Esophagus muscularis mucosa (tissue), 4 donors: Measurements from ENCODE around the gene RSPO1. TPM values are rescaled to one million over a fixed set of nuclear protein-coding genes. Genes with fewer than 3 reads are reported as not detected.

Experiments used
- DNase-seq: peaks from one replicate; pipeline ENCODE4 v3.0.0-alpha.2; 2017; ENCODE audit errors: extremely low spot score
- H3K27ac ChIP-seq, 4 donors: fragments of 200-600 bp; sonication (generic); replicated peaks in 1 of 4; 1 replicate in 3 of 4; 2 replicates in 1 of 4; pipeline ENCODE4 v1.5.1; 2016 to 2019; ENCODE audit warnings: mild to moderate bottlenecking in 1 of 4
- H3K27me3 ChIP-seq, 4 donors: fragments of 200-600 bp; sonication (generic); one replicate each; pipeline versions ENCODE4 v1.5.1 to v1.6.0; 2016 to 2019
- H3K36me3 ChIP-seq, 4 donors: fragments of 200-600 bp; sonication (generic); one replicate each; pipeline ENCODE4 v1.5.1; 2016 to 2019
- H3K4me1 ChIP-seq, 4 donors: fragments of 200-600 bp; sonication (generic); one replicate each; pipeline ENCODE4 v1.5.1; 2016 to 2019
- H3K4me3 ChIP-seq, 4 donors: fragments of 200-600 bp; sonication (generic); 1 replicate in 2 of 4; 2 replicates in 2 of 4; pipeline ENCODE4 v1.5.1; 2016 to 2019; ENCODE audit warnings: mild to moderate bottlenecking in 4 of 4, moderate library complexity in 1 of 4
- H3K9me3 ChIP-seq, 4 donors: fragments of 200-600 bp; sonication (generic); 1 replicate in 3 of 4; 2 replicates in 1 of 4; pipeline ENCODE4 v1.5.1; 2016 to 2019
- EP300 ChIP-seq: sonication (generic); formaldehyde crosslinking; IDR thresholded peaks from one replicate; pipeline ENCODE4 v1.6.1; 2017; ENCODE audit warnings: antibody characterized with exemption
- POLR2A ChIP-seq: fragments of 450-650 bp; IDR thresholded peaks from one replicate; pipeline ENCODE4 v1.6.1; 2017; ENCODE audit warnings: antibody characterized with exemption, moderate library complexity, mild to moderate bottlenecking, low read depth
- POLR2AphosphoS5 ChIP-seq, 2 donors: sonication (generic); formaldehyde crosslinking; IDR thresholded peaks; one replicate each; pipeline ENCODE4 v1.6.1; 2017; ENCODE audit warnings: antibody characterized with exemption in 2 of 2
- WGBS: methylation state at CpG from one replicate; pipeline ENCODE4 v1.1.5; 2018; 5-methylcytosine and 5-hydroxymethylcytosine counted together
- intact Hi-C: fragments of 100-400 bp; cut with DNase I; formaldehyde crosslinking; loops from one replicate; pipeline ENCODE4 v1.15.1; 2023
- total RNA-seq, 4 donors: library from RNA; depleted of rRNA; stranded (reverse); fragments of >200 nt; gene quantifications; one replicate each; pipeline versions ENCODE4 v1.1.0 to v1.2.1, GENCODE V29; 2016
- TF ChIP-seq, protein P1 (sequence below), 3 experiments: fragments of 200-600 bp in 2 of 3; fragments of 450-650 bp in 1 of 3; sonication (generic) in 2 of 3; IDR thresholded peaks; one replicate each; pipeline ENCODE4 v1.5.1; 2017 to 2019; ENCODE audit warnings: antibody characterized with exemption in 3 of 3, mild to moderate bottlenecking in 2 of 3, moderate library complexity in 1 of 3

The RSPO1 gene
- total RNA-seq, 4 donors from 2014 or later = 1.0 to 1.8 (median 1.5) TPM

DNA sequence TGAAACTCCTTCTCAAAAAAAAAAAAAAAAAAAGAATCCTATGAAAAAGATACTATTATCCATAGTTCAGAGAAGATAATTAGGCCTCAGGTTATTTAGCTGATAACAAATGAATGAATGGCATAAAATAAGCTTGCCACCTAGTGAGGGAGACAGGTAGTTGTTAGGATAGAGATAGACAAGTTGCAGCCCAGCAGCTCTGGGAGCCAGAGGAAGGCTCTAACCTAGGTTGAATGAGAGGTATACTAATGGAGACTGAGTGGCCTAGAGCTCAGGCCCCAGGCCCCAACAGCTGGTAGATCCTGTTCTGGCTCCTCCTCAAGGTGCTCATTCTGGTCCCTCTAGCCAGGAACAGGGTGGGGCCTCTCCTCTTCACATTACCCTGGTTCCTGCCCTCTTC lies 20.6 kb upstream of the RSPO1 start:
- intact Hi-C loops = no loop called here
- Histone ChIP-seq H3K27me3 (peaks cover 0 to 28% (median 0%) of the 10 kb centered on the region in 4 donors), H3K9me3 (no peaks in the 10 kb centered on the region), H3K36me3 (no peaks in the 10 kb centered on the region), H3K4me3 (no peak overlapping the region), H3K27ac (no peak overlapping the region), H3K4me1 (no peaks in the 10 kb centered on the region)
- no peak for TF ChIP-seq POLR2AphosphoS5 (IDR thresholded peaks at IDR 0.05)
- no peak for TF ChIP-seq POLR2A
- no peak for TF ChIP-seq EP300
- TF ChIP-seq, protein P1, sequence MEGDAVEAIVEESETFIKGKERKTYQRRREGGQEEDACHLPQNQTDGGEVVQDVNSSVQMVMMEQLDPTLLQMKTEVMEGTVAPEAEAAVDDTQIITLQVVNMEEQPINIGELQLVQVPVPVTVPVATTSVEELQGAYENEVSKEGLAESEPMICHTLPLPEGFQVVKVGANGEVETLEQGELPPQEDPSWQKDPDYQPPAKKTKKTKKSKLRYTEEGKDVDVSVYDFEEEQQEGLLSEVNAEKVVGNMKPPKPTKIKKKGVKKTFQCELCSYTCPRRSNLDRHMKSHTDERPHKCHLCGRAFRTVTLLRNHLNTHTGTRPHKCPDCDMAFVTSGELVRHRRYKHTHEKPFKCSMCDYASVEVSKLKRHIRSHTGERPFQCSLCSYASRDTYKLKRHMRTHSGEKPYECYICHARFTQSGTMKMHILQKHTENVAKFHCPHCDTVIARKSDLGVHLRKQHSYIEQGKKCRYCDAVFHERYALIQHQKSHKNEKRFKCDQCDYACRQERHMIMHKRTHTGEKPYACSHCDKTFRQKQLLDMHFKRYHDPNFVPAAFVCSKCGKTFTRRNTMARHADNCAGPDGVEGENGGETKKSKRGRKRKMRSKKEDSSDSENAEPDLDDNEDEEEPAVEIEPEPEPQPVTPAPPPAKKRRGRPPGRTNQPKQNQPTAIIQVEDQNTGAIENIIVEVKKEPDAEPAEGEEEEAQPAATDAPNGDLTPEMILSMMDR (IDR thresholded peaks at IDR 0.05) = no peak
- no peak for DNase-seq

DNA sequence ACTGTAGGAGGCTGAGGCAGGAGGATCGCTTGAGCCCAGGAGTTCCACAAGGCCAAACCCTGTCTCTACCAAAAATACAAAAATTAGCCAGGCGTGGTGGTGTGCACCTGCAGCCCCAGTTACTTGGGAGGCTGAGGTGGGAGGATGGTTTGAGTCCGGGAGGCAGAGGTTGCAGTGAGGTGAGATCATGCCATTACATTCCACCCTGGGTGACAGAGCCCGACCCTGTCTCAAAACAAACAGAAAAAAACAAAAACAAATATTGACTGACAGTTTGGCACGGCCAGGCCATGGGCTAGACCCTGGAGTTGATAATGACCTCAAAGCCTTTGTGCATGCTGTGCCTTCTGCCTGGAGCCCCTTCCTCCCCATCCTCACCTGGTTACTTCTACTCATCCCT lies 19.2 kb upstream of the RSPO1 start:
- H3K27me3 ChIP-seq = peaks cover 0 to 20% (median 0%) of the 10 kb centered on the region in 4 donors
- 77% methylated on average over 4 of the region's 5 CpGs for WGBS
- no peaks in the 10 kb centered on the region for H3K4me1 ChIP-seq
- TF ChIP-seq, protein P1 (IDR thresholded peaks at IDR 0.05) = no peak
- TF ChIP-seq EP300 (no peak), POLR2A (no peak), POLR2AphosphoS5 (IDR thresholded peaks at IDR 0.05) (no peak)
- DNase-seq = no peak
- H3K9me3 ChIP-seq = no peaks in the 10 kb centered on the region
- intact Hi-C loops = no loop called here
- H3K4me3 ChIP-seq = no peak overlapping the region
- no peaks in the 10 kb centered on the region for H3K36me3 ChIP-seq
- H3K27ac ChIP-seq = no peak overlapping the region

DNA sequence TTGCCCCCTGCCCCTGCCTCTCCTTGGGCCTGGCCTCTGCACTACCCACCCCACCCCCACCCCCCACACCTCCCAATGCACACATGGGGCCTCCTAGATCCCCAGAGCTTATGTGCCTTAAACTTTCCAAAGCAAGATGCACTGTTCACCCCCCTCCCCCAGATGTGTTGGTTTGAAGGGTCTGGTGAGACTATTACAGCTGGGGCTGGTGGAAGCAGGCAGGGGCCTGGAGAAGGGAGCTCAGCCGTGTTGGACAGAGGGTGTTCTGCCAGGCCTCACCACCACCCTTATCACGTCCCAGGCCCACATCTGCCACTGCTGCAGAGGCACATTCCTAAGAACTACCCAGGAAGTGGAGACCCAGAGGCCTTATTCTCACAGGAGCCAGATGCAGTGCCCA lies 18.3 kb upstream of the RSPO1 start:
- no peaks in the 10 kb centered on the region for H3K9me3 ChIP-seq
- no peaks in the 10 kb centered on the region for H3K4me1 ChIP-seq
- TF ChIP-seq, protein P1 (IDR thresholded peaks at IDR 0.05) = no peak
- no peak for TF ChIP-seq POLR2A
- no peak for TF ChIP-seq POLR2AphosphoS5 (IDR thresholded peaks at IDR 0.05)
- no peak for TF ChIP-seq EP300
- H3K36me3 ChIP-seq = no peaks in the 10 kb centered on the region
- H3K4me3 ChIP-seq = no peak overlapping the region
- no peak overlapping the region for H3K27ac ChIP-seq
- peaks cover 0 to 18% (median 0%) of the 10 kb centered on the region in 4 donors for H3K27me3 ChIP-seq
- 60% methylated on average over 1 of the region's 2 CpGs for WGBS
- intact Hi-C loops = no loop called here
- no peak for DNase-seq

DNA sequence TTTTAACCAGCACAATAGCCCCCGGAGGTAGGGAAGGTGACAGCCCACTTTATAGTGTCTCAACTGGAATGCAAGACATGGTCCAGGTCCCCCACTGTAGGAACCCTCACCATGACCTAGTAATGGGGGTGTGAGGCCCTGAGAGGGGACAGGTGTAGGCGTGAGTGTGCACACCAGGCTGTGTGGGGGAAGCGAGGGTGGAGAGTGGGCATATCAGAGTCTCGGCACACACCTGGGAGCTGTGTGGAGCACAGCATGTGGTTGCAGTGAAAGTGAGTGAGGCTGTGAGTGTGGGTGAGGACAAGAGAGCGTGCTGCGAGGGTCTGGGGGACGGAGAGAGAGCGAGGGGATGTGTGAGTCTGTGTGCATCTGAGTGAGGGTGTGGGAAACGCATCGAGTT lies 17.1 kb upstream of the RSPO1 start:
- Histone ChIP-seq H3K4me3 (no peak overlapping the region), H3K9me3 (no peaks in the 10 kb centered on the region), H3K4me1 (no peaks in the 10 kb centered on the region), H3K27ac (no peak overlapping the region), H3K36me3 (no peaks in the 10 kb centered on the region), H3K27me3 (peaks cover 0 to 14% (median 0%) of the 10 kb centered on the region in 4 donors)
- intact Hi-C loops = no loop called here
- DNase-seq = no peak
- TF ChIP-seq POLR2AphosphoS5 (IDR thresholded peaks at IDR 0.05) (no peak), POLR2A (no peak), EP300 (no peak)
- TF ChIP-seq, protein P1 (IDR thresholded peaks at IDR 0.05) = no peak
- WGBS = 56% methylated on average over 10 of the region's 10 CpGs

DNA sequence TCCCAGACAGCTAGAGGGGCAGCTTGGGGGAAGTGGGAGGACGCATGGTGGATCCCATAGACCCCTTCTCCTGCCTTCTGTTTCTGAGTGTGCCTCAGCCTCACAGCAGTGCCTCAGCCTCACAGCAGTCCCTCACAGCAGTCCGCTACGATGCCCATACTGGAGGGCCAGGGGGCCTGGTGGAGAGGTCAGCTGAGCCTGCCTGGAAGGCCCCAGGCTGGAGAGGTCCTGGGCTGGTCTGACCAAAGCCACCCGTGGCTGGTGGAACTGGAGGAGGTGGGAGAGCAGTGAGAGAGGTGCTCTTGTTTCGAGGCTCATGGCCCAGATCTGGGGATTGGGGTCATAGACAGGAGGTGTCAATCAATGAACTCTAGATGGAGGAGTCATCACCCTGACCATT lies 16.0 kb upstream of the RSPO1 start:
- TF ChIP-seq, protein P1 (IDR thresholded peaks at IDR 0.05) = no peak
- TF ChIP-seq POLR2A = no peak
- TF ChIP-seq POLR2AphosphoS5 (IDR thresholded peaks at IDR 0.05) = no peak
- no peak for TF ChIP-seq EP300
- no peak overlapping the region for H3K27ac ChIP-seq

More for the DNA sequence above, 16.0 kb upstream of the RSPO1 start:
- Histone ChIP-seq H3K4me3 (no peak overlapping the region), H3K27me3 (peaks cover 0 to 19% (median 0%) of the 10 kb centered on the region in 4 donors), H3K9me3 (no peaks in the 10 kb centered on the region), H3K4me1 (no peaks in the 10 kb centered on the region), H3K36me3 (no peaks in the 10 kb centered on the region)
- 84% methylated on average over 5 of the region's 5 CpGs for WGBS
- DNase-seq = no peak
- intact Hi-C loops = no loop called here
